Measurements from ENCODE around the gene RUSF1.
"Not testable (repeated sequence)": the region's sequence is repeated elsewhere in the genome, so short reads cannot be mapped to it uniquely, and the experiment has no call there.

The RUSF1 gene

DNA sequence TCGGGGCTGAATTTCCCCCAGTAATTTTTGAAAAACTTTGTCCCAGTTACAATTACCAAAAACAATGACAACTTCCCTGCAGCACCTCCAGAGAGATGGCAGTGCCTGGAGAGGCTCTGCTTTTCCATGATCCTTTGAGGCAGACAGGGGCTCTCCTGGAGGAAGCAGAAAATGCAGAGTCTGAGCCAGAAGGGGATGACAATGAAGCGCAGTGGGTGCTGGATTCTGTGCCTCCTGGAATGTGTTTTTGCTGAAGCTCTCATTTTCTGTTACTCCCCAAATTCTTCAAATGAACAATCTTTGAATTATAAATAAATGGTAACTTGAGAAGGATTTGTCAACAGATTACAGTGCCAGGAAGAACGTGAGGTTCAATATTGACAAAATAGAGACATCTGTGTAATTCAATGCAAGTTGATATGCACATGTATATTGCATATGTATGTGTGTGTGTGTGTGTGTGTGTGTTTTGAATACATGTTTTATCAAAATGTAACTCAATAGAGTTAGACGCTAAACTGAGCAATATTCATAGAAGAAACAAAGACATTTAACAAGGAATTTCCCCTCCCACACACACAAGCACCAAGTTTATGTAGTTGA, 9.7 kb upstream of the RUSF1 start:
- H3K4me3 ChIP-seq (replicated peaks; ENCODE audit: low read depth, low read length), result no peak overlapping the region
- no peak for DNase-seq (ENCODE audit: low read depth)
- TF ChIP-seq, protein P1, sequence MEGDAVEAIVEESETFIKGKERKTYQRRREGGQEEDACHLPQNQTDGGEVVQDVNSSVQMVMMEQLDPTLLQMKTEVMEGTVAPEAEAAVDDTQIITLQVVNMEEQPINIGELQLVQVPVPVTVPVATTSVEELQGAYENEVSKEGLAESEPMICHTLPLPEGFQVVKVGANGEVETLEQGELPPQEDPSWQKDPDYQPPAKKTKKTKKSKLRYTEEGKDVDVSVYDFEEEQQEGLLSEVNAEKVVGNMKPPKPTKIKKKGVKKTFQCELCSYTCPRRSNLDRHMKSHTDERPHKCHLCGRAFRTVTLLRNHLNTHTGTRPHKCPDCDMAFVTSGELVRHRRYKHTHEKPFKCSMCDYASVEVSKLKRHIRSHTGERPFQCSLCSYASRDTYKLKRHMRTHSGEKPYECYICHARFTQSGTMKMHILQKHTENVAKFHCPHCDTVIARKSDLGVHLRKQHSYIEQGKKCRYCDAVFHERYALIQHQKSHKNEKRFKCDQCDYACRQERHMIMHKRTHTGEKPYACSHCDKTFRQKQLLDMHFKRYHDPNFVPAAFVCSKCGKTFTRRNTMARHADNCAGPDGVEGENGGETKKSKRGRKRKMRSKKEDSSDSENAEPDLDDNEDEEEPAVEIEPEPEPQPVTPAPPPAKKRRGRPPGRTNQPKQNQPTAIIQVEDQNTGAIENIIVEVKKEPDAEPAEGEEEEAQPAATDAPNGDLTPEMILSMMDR (IDR thresholded peaks at IDR 0.05; ENCODE audit: low read length, missing control alignments), result no peak

DNA sequence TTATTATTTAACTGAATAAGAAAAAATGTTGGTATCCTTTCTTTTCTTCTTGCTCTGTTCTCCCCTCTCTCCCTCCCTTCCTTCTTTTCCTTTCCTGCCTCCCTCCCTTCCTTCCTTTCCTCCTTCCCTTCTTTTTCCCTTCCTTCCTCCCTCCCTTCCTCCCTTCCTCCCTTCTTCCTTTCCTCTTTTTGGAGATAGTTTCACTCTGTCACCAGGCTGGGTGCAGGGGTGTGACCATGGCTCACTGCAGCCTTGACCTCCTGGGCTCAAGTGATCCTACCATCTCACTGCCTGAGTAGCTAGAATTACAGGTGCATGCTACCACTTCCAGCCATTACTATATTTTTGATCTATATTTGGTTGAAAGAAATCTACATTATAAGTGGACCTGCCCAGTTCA, 5.7 kb upstream of the RUSF1 start:
- no peak for DNase-seq (ENCODE audit: low read depth)
- TF ChIP-seq, protein P1 (IDR thresholded peaks at IDR 0.05; ENCODE audit: low read length, missing control alignments), result no peak
- no peak overlapping the region for H3K4me3 ChIP-seq (replicated peaks; ENCODE audit: low read depth, low read length)

DNA sequence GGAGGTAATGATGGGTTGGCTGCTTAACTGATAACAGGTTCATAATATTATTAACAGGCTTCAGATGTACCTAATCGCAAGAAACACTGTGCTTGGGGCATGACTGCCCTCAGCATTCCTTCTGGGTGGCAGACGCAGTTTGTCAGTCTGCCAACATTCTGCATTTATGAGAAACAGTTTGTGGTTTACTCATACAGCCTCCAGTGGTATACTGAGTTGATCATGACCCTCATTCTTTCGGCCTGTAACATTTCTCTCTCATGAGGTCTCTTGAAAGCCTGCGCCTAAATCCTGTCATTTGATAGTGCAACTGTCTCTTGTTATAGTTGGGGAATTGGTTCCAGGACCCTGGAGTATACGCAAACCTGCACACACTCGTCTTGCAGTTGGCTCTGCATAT, 4.9 kb upstream of the RUSF1 start:
- H3K4me3 ChIP-seq (replicated peaks; ENCODE audit: low read depth, low read length), result no peak overlapping the region
- DNase-seq (ENCODE audit: low read depth), result peak; percentile 42
- TF ChIP-seq, protein P1 (IDR thresholded peaks at IDR 0.05; ENCODE audit: low read length, missing control alignments), result no peak

DNA sequence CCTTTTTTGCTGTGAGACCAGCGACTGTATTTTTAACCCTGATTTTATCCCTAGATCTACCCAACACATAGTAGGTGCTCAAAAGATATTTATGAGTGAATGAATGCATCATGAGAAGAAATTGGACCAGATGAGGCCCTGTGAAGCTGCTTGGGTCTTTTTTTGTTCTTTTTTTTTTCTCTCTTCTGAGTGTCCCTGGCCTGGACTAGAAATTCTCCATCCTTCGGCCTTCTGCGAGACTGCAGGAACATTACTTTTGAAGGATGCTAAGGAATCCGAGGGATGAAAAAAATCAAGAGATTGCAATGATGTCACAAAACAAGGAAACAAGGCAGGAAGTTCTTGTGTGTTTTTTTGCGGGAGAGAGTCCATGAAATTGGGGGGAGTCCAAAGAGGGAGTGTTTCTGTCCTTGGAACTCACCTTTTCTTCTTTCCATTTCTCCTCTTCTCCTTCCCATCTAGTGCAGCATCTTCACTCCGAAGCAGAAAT, 560 bp upstream of the RUSF1 start:
- DNase-seq (ENCODE audit: low read depth), result peak; percentile 59
- H3K4me3 ChIP-seq (replicated peaks; ENCODE audit: low read depth, low read length), result peak overlapping the region; percentile 96
- TF ChIP-seq, protein P1 (IDR thresholded peaks at IDR 0.05; ENCODE audit: low read length, missing control alignments), result no peak

DNA sequence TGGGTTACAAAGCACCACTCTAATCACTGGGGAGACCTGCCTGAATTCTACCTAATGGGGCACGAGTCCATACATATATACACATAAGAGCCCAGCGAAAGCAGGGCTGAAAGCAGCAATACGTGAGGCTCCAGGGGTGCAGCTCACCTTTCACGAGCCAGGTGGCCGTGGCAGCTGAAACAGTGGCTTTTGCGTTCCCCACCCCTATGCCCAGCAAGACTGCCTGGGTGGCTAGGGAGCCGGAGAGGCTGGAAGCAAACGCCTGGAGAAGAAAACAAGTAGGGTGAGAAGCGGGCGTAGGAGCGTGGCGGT, 618 bp downstream of the RUSF1 start:
- DNase-seq (ENCODE audit: low read depth), result no peak
- TF ChIP-seq, protein P1 (IDR thresholded peaks at IDR 0.05; ENCODE audit: low read length, missing control alignments), result no peak
- peak overlapping the region; percentile 96 for H3K4me3 ChIP-seq (replicated peaks; ENCODE audit: low read depth, low read length)

DNA sequence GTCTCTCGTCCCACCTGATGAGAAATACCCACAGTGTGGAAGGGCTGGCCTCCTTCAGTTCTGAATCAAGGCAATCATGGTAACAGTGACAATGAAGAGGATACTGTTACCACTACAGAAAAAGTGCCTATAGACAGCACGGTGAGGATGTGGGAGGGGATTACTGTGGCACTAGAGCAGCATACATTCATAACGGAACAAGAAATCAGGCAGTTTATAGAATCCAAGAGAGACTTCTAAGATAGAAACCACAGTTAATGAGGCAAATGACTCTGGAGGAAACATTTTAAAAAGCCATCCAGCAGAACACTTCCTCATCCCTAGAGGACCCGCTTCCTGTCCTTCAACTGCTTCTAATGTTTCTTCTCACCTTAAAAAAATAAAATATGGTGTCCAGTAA, 2.7 kb downstream of the RUSF1 start:
- no peak overlapping the region for H3K4me3 ChIP-seq (replicated peaks; ENCODE audit: low read depth, low read length)
- no peak for DNase-seq (ENCODE audit: low read depth)
- TF ChIP-seq, protein P1 (IDR thresholded peaks at IDR 0.05; ENCODE audit: low read length, missing control alignments), result no peak

DNA sequence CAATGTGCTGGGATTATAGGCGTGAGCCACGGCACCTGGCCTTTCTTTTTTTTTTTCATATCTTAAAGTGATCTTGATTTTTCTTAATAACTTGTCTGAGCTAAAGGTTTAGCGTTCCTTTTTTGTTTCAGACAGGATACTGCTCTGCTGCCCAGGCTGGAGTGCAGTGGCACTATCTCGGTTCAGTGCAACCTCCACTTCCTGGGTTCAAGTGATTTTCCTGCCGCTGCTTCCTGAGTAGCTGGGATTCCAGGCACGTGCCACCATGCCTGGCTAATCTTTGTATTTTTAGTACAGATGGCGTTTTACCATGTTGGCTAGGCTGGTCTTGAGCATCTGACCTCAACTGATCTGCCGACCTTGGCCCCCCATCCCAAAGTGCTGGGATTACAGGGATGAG, 4.0 kb downstream of the RUSF1 start:
- no peak for DNase-seq (ENCODE audit: low read depth)
- no peak overlapping the region for H3K4me3 ChIP-seq (replicated peaks; ENCODE audit: low read depth, low read length)
- TF ChIP-seq, protein P1 (IDR thresholded peaks at IDR 0.05; ENCODE audit: low read length, missing control alignments), result no peak

DNA sequence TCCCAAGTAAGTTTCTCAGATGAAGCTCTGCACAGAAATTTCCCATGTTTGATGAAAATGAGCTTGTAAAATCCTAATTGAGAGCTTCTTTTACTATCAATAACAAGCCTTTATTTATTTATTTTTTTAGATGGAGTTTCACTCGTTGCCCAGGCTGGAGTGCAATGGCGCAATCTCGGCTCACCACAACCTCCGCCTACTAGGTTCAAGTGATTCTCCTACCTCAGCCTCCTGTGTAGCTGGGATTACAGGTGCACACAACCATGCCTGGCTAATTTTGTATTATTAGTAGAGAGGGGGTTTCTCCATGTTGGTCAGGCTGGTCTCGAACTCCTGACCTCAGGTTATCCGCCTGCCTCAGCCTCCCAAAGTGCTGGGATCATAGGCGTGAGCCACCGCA, 4.6 kb downstream of the RUSF1 start:
- not testable (repeated sequence) for H3K4me3 ChIP-seq (replicated peaks; ENCODE audit: low read depth, low read length)

More for the DNA sequence above, 4.6 kb downstream of the RUSF1 start:
- not testable (repeated sequence) for DNase-seq (ENCODE audit: low read depth)
